ENCODE measurements around the gene TBC1D1.

GRCh38 chr4:38132843-38133662, 242.2 kb downstream of the TBC1D1 start:
- TF ChIP-seq CTCF (IDR thresholded peaks at IDR 0.05 in 8 of 11, conservative IDR thresholded peaks at IDR 0.05 in 3 of 11), result no peak
- TF ChIP-seq POLR2A (IDR thresholded peaks at IDR 0.05), result no peak

All from spleen (tissue), 7 donors.